CD1c-positive myeloid dendritic cell (primary cell): ENCODE measurements around the gene DAND5.
A peak's percentile ranks its signal among the peaks of the same experiment; 100 is the strongest.

Experiments
- DNase-seq: peaks from one replicate; pipeline ENCODE4 v3.0.0-alpha.2; 2016; ENCODE audit errors: extremely low spot score

Gene DAND5

GRCh38 chr19:12969292-12969988, at the start of gene DAND5:
TSS of gene DAND5 (plus strand) at chr19:12969576. CDS start at chr19:12969661, 85 bp downstream.
- no peak for DNase-seq

- no peak for DNase-seq
Observed at GRCh38 chr19:12921047-12921446, 48.3 kb upstream of the DAND5 start.

GRCh38 chr19:12922959-12923358, 46.4 kb upstream of the DAND5 start:
- no peak for DNase-seq

GRCh38 chr19:12924621-12925310, 44.6 kb upstream of the DAND5 start:
- no peak for DNase-seq

- DNase-seq, result no peak
Observed at GRCh38 chr19:12930002-12930645, 39.3 kb upstream of the DAND5 start.

- DNase-seq, result peak; percentile 43
Observed at GRCh38 chr19:12932392-12933286, 36.7 kb upstream of the DAND5 start.

- DNase-seq, result peak; percentile 96
Observed at GRCh38 chr19:12933287-12934072, 35.9 kb upstream of the DAND5 start, which contains the start of gene FARSA. TSS of gene FARSA (minus strand) at chr19:12933711. CDS start at chr19:12933696, 15 bp downstream.

GRCh38 chr19:12935071-12935470, 34.3 kb upstream of the DAND5 start:
- no peak for DNase-seq

- DNase-seq, result no peak
Observed at GRCh38 chr19:12936582-12936981, 32.8 kb upstream of the DAND5 start.

GRCh38 chr19:12937093-12937926, 32.1 kb upstream of the DAND5 start:
- DNase-seq, result peak; percentile 71

- DNase-seq, result peak; percentile 100
Observed at GRCh38 chr19:12937927-12938778, 31.2 kb upstream of the DAND5 start, which contains the start of gene CALR. TSS of gene CALR (plus strand) at chr19:12938609. CDS start at chr19:12938680, 71 bp downstream.

GRCh38 chr19:12938779-12939601, 30.4 kb upstream of the DAND5 start:
- DNase-seq, result peak; percentile 57

GRCh38 chr19:12939975-12940423, 29.4 kb upstream of the DAND5 start:
- DNase-seq, result no peak

- no peak for DNase-seq
Observed at GRCh38 chr19:12940897-12941296, 28.5 kb upstream of the DAND5 start.

- DNase-seq, result no peak
Observed at GRCh38 chr19:12943437-12944044, 25.8 kb upstream of the DAND5 start.

- DNase-seq, result no peak
Observed at GRCh38 chr19:12944104-12944674, 25.2 kb upstream of the DAND5 start.

GRCh38 chr19:12945479-12946091, 23.8 kb upstream of the DAND5 start, which contains the start of gene RAD23A:
TSS of gene RAD23A (plus strand) at chr19:12945862. CDS start at chr19:12945949, 87 bp downstream.
- peak; percentile 100 for DNase-seq
